Stomach (tissue), 9 donors: Measurements from ENCODE around the gene ACSL3. TPM values are rescaled to one million over a fixed set of nuclear protein-coding genes. Genes with fewer than 3 reads are reported as not detected.

Source experiments
- DNase-seq, 2 donors: peaks; one replicate each; pipeline versions ENCODE4 v3.0.0 to v3.0.0-alpha.2; 2013 to 2019
- H3K27ac ChIP-seq, 5 donors: fragments of 200-600 bp in 4 of 5; sonication (generic) in 4 of 5; one replicate each; pipeline ENCODE4 v1.5.1; 2013 to 2019; ENCODE audit warnings: mild to moderate bottlenecking in 1 of 5, moderate library complexity in 1 of 5
- H3K27me3 ChIP-seq, 3 donors: fragments of 200-600 bp; sonication (generic); one replicate each; pipeline ENCODE4 v1.5.1; 2017 to 2019; ENCODE audit warnings: mixed run types in 1 of 3
- H3K36me3 ChIP-seq, 4 donors: fragments of 200-600 bp; sonication (generic); 1 replicate in 3 of 4; 2 replicates in 1 of 4; pipeline ENCODE4 v1.5.1; 2016 to 2019
- H3K4me1 ChIP-seq, 4 donors: fragments of 200-600 bp; sonication (generic); one replicate each; pipeline ENCODE4 v1.5.1; 2016 to 2019
- H3K4me3 ChIP-seq, 4 donors: fragments of 200-600 bp; sonication (generic) in 3 of 4; one replicate each; pipeline ENCODE4 v1.5.1; 2016 to 2019; ENCODE audit warnings: mild to moderate bottlenecking in 1 of 4
- H3K9me3 ChIP-seq, 4 donors: fragments of 200-600 bp; sonication (generic); one replicate each; pipeline ENCODE4 v1.5.1; 2016 to 2019
- CTCF ChIP-seq, 7 experiments: fragments of 450-650 bp in 4 of 7; fragments of 200-600 bp in 3 of 7; sonication (generic) in 3 of 7; IDR thresholded peaks; one replicate each; pipeline ENCODE4 v1.5.1; 2016 to 2019; ENCODE audit warnings: antibody characterized with exemption in 7 of 7, control low read depth in 2 of 7, mild to moderate bottlenecking in 1 of 7
- EP300 ChIP-seq: sonication (generic); formaldehyde crosslinking; IDR thresholded peaks from one replicate; pipeline ENCODE4 v1.6.1; 2017; ENCODE audit warnings: antibody characterized with exemption
- POLR2A ChIP-seq, 4 donors: fragments of 450-650 bp; IDR thresholded peaks; one replicate each; pipeline ENCODE4 v1.6.1; 2016; ENCODE audit warnings: antibody characterized with exemption in 4 of 4, control low read depth in 2 of 4, mild to moderate bottlenecking in 1 of 4, moderate library complexity in 1 of 4
- POLR2AphosphoS5 ChIP-seq, 3 donors: sonication (generic); formaldehyde crosslinking; IDR thresholded peaks; one replicate each; pipeline ENCODE4 v1.6.1; 2016; ENCODE audit warnings: antibody characterized with exemption in 3 of 3
- WGBS, 5 donors: extraction: QIAGEN DNeasy Blood & Tissue Kit in 3 of 5; methylation state at CpG; one replicate each; pipeline versions ENCODE4 v1.1.5 to v1.1.7; 2013 to 2018; 5-methylcytosine and 5-hydroxymethylcytosine counted together
- intact Hi-C: fragments of 100-400 bp; cut with DNase I; formaldehyde crosslinking; loops from one replicate; pipeline ENCODE4 v1.15.1; 2023; ENCODE audit warnings: low total_unique reads
- polyA plus RNA-seq, 3 donors: library from polyadenylated mRNA; stranded (reverse); fragments of 200-250 nt; gene quantifications; one replicate each; pipeline ENCODE4 v1.2.3, GENCODE V29; 2013
- total RNA-seq, 5 donors: library from RNA; depleted of rRNA; stranded (reverse); fragments of >200 nt; gene quantifications; one replicate each; pipeline versions ENCODE4 v1.1.0 to v1.2.3, GENCODE V29; 2014 to 2016
- donor health status: healthy with polysubstance abuse.
- donor health status: Bipolar disorder and iron deficiency.
- donor health status: healthy.

ACSL3 gene
- total and polyA plus RNA-seq, 8 donors = 10.5 to 234 (median 52.9) TPM

DNA sequence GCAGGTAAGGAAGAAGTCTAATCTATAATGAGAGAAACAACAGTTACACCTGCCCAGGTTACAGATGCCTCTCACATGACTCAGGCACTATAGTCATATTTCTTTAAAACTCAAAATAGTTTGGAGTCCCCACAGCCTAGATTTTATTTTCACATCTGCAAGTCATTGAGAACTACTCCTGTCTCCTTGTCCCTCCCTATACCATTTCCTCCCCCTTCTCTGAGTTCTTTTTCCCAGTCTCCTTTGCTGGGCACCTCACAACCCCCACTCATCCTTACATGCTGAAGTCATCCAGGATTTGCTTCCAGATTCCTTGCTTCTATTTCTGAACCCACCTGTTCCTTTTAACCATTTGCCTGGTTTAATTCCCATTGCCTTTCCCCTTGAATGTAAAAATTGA lies 118.0 kb downstream of the ACSL3 start:
- no peaks in the 10 kb centered on the region for H3K9me3 ChIP-seq
- no peak overlapping the region for H3K27ac ChIP-seq
- peaks cover 0 to 15% (median 7%) of the 10 kb centered on the region in 4 donors for H3K4me1 ChIP-seq
- intact Hi-C loops = loop anchor here (10.0 kb wide), 1 partner anchor 126 kb away; no protein-coding TSS in a partner anchor
- DNase-seq = no peak
- H3K36me3 ChIP-seq = no peaks in the 10 kb centered on the region
- no peak overlapping the region for H3K4me3 ChIP-seq
- TF ChIP-seq EP300 = no peak
- TF ChIP-seq POLR2A (IDR thresholded peaks at IDR 0.05) = no peak
- TF ChIP-seq POLR2AphosphoS5 (IDR thresholded peaks at IDR 0.05) = no peak
- TF ChIP-seq CTCF (IDR thresholded peaks at IDR 0.05) = no peak
- no peaks in the 10 kb centered on the region for H3K27me3 ChIP-seq

DNA sequence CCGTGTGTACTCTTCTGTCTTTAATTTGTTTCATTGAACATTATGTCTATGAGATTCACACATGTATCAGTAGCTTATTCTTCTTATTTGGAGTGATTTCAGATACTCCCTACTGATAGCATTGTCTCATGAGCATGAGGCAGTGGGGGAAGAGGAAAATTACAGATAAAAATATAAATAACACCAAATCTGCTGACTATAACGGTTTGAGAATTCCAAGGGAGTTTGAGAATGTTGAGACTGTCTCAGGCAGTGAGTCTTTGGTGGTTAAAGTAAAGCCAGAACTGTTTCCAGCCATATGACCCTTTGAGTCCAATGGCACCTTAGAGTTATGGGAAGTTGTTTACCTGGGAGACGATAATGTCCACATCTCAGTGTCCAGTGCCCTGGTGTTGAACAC lies 118.6 kb downstream of the ACSL3 start:
- Histone ChIP-seq H3K4me1 (peaks cover 0 to 9% (median 4%) of the 10 kb centered on the region in 4 donors), H3K27me3 (no peaks in the 10 kb centered on the region), H3K27ac (no peak overlapping the region), H3K36me3 (no peaks in the 10 kb centered on the region), H3K9me3 (no peaks in the 10 kb centered on the region), H3K4me3 (no peak overlapping the region)
- DNase-seq = no peak
- WGBS, 5 donors = 58 to 70% (median 60%) methylated on average over 3 of the region's 3 CpGs
- intact Hi-C loops = loop anchor here (10.0 kb wide), 1 partner anchor 125 kb away; no protein-coding TSS in a partner anchor
- TF ChIP-seq POLR2A (IDR thresholded peaks at IDR 0.05) = no peak
- no peak for TF ChIP-seq POLR2AphosphoS5 (IDR thresholded peaks at IDR 0.05)
- TF ChIP-seq CTCF (IDR thresholded peaks at IDR 0.05) = no peak
- TF ChIP-seq EP300 = no peak

- intact Hi-C loops = no loop called here
- peaks cover 0 to 9% (median 4%) of the 10 kb centered on the region in 4 donors for H3K4me1 ChIP-seq
- H3K27ac ChIP-seq = no peak overlapping the region
- TF ChIP-seq CTCF (IDR thresholded peaks at IDR 0.05) (peak in 4 of 7 experiments; percentile 30 to 51 (median 45)), POLR2A (IDR thresholded peaks at IDR 0.05) (no peak), EP300 (no peak), POLR2AphosphoS5 (IDR thresholded peaks at IDR 0.05) (peak; percentile 11 to 62 (median 38))
- DNase-seq = peak; percentile 56 to 79
- WGBS, 5 donors = 72 to 82% (median 79%) methylated on average over 8 of the region's 8 CpGs
- H3K36me3 ChIP-seq = no peaks in the 10 kb centered on the region
- H3K4me3 ChIP-seq = no peak overlapping the region
- peaks cover 0 to 6% (median 3%) of the 10 kb centered on the region in 4 donors for H3K9me3 ChIP-seq
- H3K27me3 ChIP-seq = no peaks in the 10 kb centered on the region
Measured at GRCh38 chr2:222982010-222982908, 121.4 kb downstream of the ACSL3 start.

DNA sequence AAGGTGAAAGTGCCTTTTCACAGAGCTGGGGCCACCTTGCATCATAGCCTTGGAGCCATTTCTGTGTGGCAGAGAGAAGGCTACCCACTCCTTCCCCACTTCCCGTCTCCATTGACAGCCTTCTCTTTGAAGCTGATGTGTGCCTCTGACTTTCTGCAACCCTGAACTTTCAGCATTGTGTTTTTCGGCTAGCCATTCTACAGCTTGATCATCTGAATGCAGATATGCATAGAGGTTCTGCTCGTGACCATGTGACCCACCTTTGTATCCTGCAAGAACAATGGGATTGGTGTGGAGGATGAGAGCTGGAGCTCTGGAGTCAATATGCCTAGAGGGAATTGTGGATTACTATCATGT lies 122.1 kb downstream of the ACSL3 start:
- H3K36me3 ChIP-seq = no peaks in the 10 kb centered on the region
- peaks cover 0 to 6% (median 3%) of the 10 kb centered on the region in 4 donors for H3K9me3 ChIP-seq
- no peak for DNase-seq
- WGBS, 5 donors = 88 to 95% (median 92%) methylated on average over 3 of the region's 3 CpGs
- TF ChIP-seq POLR2AphosphoS5 (IDR thresholded peaks at IDR 0.05) (no peak), POLR2A (IDR thresholded peaks at IDR 0.05) (no peak)
- no peak overlapping the region for H3K27ac ChIP-seq
- H3K4me1 ChIP-seq = peaks cover 0 to 9% (median 4%) of the 10 kb centered on the region in 4 donors
- no peak overlapping the region for H3K4me3 ChIP-seq
- intact Hi-C loops = no loop called here
- H3K27me3 ChIP-seq = no peaks in the 10 kb centered on the region

DNA sequence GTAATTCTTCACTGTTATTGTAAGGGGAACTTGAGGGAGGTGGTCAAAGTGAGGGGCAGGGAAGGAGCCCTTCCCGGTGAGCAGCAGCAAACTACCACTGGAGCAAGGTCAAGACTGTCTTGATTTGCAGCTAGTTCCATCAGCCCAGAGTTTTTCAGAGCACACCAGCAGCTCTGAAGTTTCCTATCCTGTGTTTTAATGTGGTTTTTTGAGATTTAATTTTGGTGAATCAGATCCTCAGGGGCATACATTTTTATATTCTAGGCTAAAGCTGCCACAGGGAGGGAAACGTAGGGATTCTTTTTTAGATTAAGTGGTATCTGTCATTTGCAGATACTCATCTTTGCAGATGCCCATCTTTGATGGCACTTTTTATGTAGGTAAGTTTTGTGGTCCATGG lies 124.1 kb downstream of the ACSL3 start:
- DNase-seq = no peak
- intact Hi-C loops = no loop called here
- TF ChIP-seq POLR2AphosphoS5 (IDR thresholded peaks at IDR 0.05) (no peak), EP300 (no peak), CTCF (IDR thresholded peaks at IDR 0.05) (no peak), POLR2A (IDR thresholded peaks at IDR 0.05) (no peak)
- H3K4me1 ChIP-seq = peaks cover 0 to 9% (median 4%) of the 10 kb centered on the region in 4 donors
- no peak overlapping the region for H3K27ac ChIP-seq
- 65 to 98% (median 88%) methylated on average over 2 of the region's 2 CpGs for WGBS, 5 donors
- H3K9me3 ChIP-seq = peaks cover 0 to 6% (median 3%) of the 10 kb centered on the region in 4 donors
- no peaks in the 10 kb centered on the region for H3K27me3 ChIP-seq
- no peak overlapping the region for H3K4me3 ChIP-seq
- H3K36me3 ChIP-seq = no peaks in the 10 kb centered on the region
